Right kidney (tissue), 1 donor: Measurements from ENCODE around the gene ASIC2.

Experiments used
- DNase-seq: peaks from one replicate; pipeline ENCODE4 v3.0.0-alpha.2; 2016

The ASIC2 gene

DNA sequence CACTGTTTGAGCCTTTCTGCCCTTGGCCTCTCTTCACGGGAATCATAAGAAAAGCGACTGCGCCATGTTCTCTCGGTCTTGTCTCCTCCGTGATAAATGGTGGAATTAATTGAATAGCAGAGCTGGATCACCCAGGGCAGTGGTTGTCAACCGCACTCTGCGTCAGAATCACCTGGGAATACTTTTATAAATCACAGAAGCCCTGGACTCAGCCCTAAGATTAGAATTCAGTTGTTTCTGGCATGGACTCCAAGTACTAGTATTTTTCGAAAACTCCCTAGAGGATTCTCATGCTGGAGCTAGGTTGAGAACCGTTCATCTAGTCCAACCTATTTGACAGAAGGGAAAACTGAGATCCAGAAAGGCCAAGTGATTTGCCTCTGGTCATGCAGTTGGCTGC lies 237.3 kb downstream of the ASIC2 start:
- DNase-seq: no peak

DNA sequence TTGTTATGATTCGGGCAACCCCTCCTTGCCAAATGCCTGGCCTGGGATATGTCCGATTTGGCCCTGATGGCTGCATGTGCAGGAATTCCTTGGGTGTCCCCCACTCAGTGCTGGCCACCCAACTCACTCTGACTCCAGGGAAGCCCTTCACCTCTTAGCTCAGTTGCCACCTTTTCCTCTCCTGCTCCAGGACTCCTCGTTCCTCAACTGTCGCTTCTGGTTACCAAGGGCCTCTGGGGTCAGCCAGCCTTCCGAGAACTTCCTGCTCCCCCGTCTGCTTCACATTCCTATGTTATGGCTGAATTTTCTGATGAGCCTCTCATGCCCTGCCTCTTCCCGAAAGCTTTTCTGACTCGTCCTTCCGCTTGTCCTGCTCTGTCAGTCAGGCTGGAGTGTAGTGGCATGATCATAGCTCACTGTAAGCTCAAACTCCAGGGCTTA lies 237.9 kb downstream of the ASIC2 start:
- no peak for DNase-seq

DNA sequence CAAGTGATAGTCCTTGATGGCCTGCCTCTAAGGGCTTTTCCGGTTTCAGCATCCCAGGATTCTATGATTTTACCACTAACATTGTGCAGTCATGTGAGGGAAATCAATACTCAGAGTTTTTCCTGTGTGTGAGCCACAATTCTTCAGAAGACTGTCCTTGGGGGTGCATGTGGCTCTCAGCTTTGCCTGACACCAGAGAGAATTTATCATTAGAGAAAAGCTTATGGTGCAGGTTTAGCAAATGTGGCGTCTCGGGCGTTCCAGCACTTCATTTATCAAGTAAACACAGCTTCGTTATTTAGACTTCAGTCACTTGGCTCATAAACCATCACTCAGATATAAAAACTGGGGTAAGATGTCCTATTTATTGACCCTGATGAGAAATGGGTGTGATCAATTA lies 238.7 kb downstream of the ASIC2 start:
- DNase-seq: no peak

DNA sequence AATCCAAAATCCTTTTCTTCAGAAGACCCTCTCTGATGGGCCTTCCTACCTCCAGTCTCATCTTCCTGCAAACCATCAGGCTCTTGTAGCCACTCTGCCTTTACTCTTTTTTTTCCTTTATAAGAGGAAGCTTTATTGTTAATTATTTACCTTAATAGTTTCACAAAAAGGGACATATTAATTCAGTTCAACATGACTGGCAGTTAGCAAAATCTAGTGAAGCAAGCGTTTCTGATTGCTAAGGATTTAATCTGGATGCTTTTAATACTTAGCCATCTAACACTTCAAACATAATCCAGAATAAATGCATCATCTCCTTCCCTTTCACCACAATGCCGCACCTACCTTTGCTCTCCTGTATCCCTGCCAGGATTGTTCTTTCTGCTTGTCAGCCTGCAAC lies 239.4 kb downstream of the ASIC2 start:
- no peak for DNase-seq

DNA sequence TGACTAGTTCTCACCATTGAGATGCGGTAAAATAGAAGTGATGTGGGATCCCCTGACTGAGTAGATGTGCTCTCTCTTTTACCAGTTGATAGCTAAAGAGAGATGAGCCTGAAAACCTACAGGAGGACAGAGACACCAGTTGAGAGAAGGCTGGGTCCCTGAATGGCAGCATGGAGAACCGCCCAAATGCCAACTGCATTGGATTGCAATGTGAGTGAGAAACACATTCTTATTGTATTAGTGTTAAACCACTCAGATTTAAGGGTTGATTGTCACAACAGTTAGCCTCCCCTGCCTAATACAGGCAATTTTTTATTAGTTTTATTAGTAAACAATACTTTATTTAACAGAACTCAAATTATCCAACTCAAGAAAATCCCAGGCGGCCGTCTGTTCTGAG lies 240.2 kb downstream of the ASIC2 start:
- no peak for DNase-seq

DNA sequence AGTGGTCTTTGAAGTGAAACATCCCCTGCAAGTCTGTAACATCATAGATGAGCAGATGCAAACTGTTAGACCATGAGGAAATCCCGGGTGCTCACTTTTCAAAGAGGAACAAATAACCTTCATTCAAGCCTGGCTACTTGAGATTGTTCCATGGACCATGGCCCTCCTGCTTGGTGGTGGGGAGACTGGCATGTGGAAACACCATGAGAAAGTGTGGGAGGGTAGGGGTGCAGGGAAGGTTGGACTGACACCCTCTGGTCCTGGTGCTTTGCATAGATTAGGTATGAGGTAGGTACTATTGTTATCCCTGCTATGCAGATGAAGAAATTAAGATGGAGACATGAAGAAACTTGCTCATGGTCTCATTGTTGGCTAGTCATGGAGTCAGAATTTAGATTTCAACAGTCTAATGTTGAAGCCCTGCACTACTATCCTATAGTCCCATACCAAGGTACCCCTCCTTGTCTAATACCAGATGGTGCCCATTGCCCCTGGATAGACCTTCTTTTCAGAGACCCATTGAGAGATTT lies 242.4 kb downstream of the ASIC2 start:
- no peak for DNase-seq

DNA sequence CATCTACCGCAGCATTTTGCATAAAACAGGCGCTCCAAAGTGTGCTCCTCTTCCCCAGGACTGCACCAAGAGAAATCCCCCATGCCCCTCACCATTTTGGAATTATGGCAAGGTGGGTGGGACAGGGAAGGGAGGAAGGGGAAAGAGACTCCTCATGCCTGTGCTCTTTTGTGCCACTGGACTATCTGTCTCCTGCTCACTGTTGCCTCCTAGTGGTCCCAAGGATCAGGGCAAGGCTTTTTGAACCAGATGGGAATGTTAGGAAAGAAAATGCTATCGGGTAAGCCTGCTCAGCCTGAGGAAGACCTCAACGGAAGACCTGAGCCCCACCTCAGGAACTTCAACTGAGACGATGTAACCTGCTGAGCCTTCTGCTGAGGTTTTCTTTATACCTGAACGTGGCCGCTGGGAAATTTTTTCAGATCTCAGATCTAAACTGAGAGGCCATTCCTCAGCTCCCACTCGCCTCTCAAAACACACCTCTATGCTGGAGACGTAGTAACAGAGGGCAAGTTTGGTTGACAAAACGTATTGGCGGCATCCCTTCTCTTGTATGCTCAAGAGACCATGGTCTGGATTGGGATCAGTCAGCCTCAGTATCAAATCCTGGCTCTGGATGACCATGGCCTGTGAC lies 243.2 kb downstream of the ASIC2 start:
- DNase-seq: no peak

DNA sequence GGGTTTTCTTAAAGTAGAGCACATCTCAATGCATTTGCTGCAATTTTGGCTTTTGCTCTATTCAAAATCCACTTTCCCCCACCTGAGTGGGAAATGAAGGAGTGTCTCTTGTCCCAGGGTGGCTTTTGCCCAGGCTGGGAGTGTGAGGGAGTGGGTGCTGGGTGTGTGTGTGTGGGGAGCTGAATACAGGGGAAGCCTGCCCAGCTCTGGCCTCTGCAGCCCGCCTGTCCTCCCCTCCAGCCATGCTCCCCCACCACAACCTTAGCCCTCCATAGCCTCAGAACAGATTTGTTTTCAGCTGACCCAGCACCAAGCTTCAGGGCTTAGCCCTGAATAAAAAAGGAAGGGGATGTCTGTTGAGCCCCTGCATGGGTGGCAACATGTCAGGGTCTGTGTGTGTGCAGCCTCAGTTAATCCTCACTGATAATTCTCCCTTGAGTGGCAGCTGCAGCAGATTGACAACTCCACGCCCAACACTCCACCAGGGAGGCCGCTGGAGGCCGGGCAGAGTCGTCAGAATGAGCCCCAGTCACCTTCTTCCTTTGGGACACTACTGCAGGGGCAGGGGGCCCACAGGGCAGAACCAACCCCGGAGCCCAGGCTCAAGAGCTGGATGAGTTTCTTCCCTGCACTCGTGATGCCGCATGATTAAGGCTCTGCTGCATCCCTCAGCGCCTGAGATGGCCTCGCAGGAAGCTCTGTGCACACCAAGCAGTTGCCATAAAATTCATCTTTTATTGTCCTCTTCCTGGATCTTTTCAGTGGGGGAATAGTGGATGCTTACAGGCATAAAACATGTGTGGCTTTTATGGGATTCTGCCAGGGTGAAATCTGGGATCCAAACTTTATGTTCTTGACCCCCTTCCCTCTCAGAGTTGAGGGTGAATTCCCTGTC lies 246.5 kb downstream of the ASIC2 start:
- DNase-seq: no peak

DNA sequence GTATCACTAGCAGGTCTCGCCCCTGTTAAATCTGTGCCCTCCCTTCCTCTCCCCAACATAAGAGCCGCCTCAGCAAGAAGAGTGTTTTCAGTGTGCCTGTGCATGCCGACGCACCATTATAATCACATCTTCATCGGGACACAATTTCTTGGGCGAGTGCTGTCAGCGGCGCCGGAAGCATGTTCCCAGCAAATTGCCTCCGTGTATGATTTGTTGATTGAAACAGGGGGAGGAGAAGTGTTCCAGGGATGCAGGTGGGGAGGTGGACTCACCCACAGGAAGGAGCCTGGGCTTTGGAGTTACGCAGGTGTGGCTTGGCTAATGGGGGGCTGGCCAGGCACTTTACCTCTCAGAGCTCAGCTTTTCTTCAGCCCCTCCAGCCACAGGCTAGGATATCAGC lies 247.9 kb downstream of the ASIC2 start:
- DNase-seq: no peak

DNA sequence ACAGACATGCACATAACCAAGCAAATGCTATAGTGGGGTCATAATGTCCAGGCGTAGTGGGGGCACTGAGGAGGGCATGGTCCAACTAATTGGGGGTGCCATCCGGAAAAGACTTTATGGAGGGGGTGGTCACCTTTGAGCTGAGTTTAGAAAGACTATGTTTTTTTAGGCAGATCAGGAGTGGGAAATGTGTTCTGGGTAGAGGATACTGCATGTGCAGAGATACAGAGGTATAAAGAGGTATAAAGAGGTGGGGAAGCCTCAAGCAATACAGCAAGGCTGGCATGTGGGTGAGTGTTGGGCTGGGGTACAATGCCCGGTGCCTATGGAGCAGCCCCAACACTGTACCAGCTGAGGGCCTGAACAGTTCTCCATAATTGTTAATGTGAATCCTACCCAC lies 248.3 kb downstream of the ASIC2 start:
- no peak for DNase-seq

DNA sequence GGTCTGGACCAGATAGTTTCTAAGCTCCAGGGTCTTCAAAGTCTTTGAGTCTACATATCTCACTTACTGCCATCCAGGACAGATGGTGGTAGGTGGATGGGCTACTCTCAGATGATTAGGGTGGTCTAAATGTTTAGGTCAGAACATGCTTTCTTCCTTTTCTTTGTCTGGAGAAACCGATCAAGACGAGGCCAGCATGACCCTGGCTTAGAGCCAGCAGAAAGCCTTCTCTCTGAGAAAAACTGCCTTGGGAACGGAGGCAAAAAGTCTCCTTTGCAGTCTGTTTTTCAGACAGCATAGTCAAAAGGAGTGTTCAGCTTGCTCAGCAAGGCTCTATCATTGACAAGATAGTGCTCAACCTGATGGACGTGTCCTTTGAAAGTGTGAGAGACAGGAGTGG lies 252.6 kb downstream of the ASIC2 start:
- no peak for DNase-seq

DNA sequence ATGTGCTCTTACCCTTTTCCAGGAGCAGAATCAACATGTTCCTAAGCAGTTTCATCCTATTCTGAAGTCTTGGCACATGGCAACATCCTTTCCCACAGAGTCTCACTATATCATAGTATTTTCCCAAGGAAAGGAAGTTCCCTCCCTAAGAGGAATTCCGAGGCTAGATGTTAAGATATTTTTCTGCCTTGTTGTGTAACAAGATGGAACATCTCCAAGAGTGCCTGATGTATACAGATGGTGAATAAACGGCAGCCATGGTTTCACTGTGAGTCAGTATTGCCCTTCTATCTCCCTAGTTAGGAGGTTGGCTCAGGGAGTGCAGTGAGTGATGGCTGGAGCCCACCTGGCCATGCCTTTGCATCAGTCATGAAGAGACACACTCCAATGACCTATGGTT lies 253.2 kb downstream of the ASIC2 start:
- no peak for DNase-seq

DNA sequence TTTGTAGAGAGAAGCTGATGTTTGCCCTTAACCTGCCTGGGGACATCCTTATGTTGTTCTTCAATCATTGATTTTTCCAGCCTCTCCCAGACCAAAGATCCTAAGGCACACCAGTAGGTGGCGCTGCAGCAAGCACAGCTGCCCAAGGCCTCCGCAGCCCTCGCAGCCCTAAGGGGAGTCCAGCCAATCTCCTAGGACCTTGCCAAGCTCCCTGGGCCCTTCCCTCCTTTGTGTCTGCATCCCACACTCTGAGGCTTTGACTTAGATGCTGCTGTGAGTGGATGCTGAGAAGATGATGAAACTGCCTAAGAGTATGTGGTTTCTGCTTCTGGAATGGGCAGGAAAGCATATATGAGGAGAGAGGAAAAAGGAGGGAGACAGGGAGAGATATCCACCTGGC lies 254.4 kb downstream of the ASIC2 start:
- DNase-seq: no peak

DNA sequence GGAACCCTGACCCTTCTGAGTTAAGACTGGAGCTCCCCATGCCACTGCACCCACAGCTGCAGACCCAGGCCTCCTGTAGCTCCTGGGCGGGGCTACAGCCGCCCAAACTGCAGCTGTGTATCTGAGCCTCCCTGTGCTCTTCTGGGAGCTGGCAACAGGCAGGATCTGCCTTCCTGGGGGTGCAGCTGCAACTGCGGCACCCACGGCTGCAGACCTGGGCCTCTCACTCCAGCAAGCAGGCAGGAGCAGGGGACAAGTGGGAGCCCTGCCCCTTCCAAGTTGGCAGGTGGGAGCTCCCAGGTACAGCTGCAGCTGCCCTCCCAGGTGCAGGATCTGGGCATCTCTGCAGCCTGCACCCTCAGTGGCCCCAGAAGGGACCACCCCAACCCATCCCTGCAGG lies 259.9 kb downstream of the ASIC2 start:
- DNase-seq: no peak

DNA sequence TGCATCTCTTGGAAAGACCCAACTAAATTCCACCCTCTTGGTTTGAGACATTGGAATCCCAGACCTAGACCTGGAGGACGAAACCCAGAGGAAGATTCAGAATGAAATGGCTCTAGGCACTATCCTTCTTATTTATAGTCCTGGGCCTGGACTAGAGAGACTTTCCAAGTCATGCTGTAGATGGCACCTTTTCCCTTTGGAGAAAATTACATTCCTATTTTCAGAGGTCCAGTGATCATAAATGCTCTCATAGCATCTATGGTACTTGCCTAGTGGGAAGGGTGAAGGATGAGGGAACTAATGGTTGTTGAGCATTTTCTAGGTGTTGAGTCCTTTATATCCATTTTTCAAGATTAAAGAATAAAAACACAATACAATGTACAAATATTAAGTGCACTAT lies 264.3 kb downstream of the ASIC2 start:
- DNase-seq: no peak

DNA sequence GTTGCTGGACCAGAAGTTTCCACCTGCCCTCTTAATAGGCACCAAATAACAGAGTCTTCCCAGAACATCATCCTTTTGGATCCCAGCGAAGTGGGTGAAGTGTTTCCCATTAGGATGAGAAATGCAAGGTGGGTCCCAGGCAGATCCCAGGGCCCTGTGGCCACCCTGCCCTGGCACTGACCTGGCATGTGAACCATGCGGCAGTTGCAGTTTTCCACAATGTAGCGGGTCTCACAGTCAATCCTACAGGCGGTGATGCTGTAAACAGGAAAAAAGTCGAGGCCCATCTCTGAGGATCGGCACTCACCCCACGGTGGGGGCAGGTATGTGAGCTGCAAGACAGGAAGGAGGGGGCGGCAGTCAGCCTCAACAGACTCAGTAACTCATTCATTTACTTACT lies 265.0 kb downstream of the ASIC2 start:
- no peak for DNase-seq

DNA sequence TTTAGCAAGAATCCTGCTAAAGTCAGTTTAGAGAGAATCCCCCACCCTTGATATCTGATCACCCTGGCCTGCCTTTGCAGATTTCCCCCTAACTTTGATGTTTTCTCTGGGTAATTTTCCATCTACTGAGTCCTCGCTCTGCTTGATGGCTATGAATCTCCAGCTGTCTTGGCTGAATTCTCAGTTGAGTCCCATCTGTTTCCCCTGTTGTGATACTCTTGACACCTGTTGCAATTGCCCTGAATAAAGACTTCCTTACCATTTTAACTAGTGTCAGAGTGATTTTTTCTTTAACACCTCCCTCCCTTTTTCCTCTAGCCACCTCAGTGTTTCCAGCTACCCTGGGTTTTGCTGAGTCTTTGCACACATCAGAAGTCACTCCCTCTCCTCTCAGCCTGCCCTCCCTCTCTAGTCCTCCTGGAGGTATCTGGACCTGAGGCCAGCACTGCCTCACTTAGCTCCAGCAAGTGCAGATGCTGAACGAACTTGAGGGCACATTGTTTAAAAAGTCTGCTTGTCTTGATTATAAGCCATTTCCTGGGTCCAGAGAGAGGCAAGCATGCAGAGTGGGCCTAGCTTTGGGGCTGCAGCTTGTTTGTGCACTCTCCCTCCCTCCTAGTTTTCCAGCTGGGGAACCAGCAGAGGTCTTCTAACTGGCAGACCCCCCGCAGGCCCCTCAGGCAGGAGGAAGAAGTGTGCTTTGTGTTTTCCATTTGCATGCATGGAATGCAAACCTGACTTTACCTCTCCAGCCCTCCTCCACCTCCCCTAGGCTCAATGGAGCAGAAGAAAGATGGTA lies 268.2 kb downstream of the ASIC2 start:
- no peak for DNase-seq

DNA sequence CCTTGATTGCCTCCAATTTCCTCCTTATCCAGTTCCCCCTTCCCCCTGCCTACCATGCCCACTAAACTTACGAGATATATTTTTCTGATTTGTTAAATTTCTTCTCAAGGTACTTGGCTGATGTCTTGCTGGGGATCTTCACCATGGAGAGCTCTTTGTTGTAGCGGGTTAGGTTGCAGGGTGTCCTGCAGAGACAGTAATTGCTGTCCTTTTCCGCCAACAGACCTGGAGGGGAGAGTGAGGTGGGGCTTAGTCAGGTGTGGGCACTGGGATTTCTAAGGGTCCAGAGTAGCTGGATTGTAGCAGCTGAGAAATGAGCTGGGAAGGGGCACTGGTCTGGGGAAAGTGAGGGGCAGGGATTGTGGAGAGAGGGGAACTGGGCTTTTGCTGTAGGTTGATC lies 269.3 kb downstream of the ASIC2 start:
- no peak for DNase-seq

DNA sequence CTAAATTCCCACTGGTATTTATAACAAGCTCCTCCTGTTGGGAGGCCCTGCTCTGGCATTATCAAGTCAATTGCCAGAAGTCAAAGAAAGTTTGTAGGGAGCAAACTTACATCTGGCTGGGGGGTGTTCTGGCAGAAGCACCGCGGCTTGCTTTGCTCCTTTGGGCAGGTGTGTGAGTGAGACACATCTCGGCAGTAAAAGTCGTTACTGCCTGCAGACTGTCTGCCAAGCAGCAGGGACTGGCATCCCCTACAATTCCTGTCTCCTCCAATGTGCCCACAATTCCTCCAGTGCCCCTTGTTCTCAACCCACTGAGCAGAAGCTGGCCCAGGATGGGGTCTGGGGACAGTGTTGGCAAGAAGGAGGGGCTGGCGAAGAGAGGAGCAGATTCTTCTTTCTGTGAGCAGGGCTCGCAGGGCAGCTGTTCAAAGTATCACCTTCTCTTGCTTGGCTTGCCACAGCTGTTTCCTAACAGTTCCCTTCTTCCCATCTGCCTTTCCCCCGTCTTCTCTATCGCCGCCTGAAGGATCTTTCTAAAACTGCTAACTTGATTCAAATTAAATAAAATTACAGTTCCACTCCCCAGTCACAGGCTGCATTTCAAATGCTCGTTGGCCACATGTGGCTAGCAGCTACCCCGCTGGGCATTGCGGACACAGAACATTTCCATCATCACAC lies 271.2 kb downstream of the ASIC2 start:
- no peak for DNase-seq

DNA sequence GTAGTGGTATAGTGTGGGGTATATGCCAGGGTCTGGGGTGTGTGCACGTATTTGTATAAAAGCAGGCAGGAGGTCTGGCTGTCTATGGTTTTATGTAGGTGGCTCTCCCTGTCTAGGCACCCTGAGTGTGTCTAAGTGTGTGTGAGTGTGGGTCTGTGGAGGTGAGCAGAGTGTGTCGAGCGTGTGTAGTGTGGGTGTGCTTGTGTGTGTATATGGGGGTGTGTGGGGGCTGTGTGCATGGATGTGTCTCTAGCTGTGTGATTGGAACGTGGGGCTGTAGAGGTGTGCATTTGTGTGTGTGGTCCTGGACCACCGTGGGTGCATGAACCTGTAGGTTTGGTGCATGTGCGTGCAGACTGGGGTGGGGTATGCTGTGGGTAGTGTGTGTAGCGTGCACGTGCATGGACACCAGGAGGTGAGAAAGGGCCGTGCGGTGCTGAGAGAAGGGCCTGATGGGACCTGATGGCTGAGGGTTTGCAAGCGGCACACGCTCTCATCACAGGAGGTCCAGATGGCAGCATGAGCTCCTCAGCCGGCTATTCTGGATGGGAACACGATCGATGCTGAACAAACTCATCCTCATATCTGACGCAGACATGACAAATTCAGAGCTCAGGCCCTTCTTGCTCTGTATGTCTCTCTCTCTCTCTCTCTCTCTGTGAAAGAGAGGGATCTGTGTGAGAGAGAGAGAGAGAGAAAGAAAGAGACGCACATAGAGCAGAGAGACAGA lies 273.8 kb downstream of the ASIC2 start:
- no peak for DNase-seq

DNA sequence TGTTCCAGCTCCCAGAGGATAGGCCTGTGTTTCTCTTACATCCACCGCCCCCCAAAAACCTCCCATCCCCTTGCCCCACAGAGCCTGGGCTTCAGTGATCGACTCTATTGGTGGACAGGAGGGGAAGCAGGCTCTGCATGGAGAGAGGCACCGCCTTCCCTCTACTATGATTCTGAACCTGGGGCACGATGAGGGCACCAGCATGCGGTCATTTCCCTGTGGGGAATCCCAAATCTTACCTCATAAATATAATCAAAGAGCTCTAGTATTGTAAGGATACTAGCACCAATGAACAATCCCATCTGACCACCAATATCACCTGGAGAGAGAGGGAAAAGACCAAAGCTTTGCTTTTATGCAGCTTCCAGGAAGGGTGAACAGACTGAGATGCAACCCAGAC lies 275.7 kb downstream of the ASIC2 start:
- DNase-seq: no peak

DNA sequence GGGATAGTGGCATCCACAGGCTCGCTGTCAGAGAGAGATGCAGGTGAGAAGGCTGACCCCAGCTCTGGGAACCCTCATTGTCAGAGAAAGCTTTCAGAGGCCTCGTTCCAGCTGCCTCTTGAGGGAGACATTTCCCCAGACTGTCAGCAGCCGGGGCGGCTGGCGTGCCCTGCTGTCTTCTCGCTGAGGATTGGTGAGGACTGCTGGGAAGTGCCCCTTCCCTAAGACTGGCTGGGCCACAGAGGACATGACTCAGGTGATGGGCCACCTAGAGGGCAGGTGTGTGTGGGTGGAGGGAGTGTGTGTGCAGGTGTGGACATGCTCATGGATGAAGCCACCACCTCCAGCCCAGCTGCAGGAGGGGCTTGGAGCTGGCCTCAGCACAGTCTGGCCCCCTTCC lies 276.2 kb downstream of the ASIC2 start:
- DNase-seq: no peak
